Heart left ventricle (tissue), 16 donors: Measurements from ENCODE around the gene DOCK4. TPM values are rescaled to one million over a fixed set of nuclear protein-coding genes. Genes with fewer than 3 reads are reported as not detected.
A peak's percentile ranks its signal among the peaks of the same experiment; 100 is the strongest.

ENCODE experiments used
- ATAC-seq, 4 donors: fragments of 200-7000 bp; cut with Tn5 transposase; one replicate each; pipeline ENCODE4 v1.9.1; 2020 to 2022; ENCODE audit warnings: moderate library complexity in 4 of 4, mild to moderate bottlenecking in 3 of 4, moderate number of reproducible peaks in 1 of 4
- DNase-seq, 5 donors: peaks; one replicate each; pipeline ENCODE4 v3.0.0-alpha.2; 2020
- H3K27ac ChIP-seq, 12 donors: fragments of 200-600 bp; sonication (generic) in 4 of 12; one replicate each; pipeline versions ENCODE4 v1.5.0 to v1.8.0; 2016 to 2022; ENCODE audit warnings: mild to moderate bottlenecking in 2 of 12
- H3K27me3 ChIP-seq, 9 donors: fragments of 200-600 bp; sonication (generic) in 2 of 9; one replicate each; pipeline versions ENCODE4 v1.5.1 to v1.8.0; 2016 to 2022; ENCODE audit warnings: mild to moderate bottlenecking in 3 of 9
- H3K36me3 ChIP-seq, 9 donors: fragments of 200-600 bp; sonication (generic) in 2 of 9; one replicate each; pipeline versions ENCODE4 v1.5.0 to v1.8.0; 2018 to 2022; ENCODE audit warnings: mild to moderate bottlenecking in 2 of 9
- H3K4me1 ChIP-seq, 12 donors: fragments of 200-600 bp; sonication (generic) in 4 of 12; one replicate each; pipeline versions ENCODE4 v1.5.0 to v1.8.0; 2016 to 2022; ENCODE audit warnings: mild to moderate bottlenecking in 3 of 12
- H3K4me3 ChIP-seq, 12 donors: fragments of 200-600 bp; sonication (generic) in 4 of 12; one replicate each; pipeline versions ENCODE4 v1.5.0 to v1.8.0; 2017 to 2022; ENCODE audit warnings: mild to moderate bottlenecking in 9 of 12, moderate library complexity in 4 of 12
- H3K9me3 ChIP-seq, 12 donors: fragments of 200-600 bp; sonication (generic) in 4 of 12; one replicate each; pipeline versions ENCODE4 v1.5.0 to v1.8.0; 2016 to 2022; ENCODE audit warnings: mild to moderate bottlenecking in 1 of 12
- CTCF ChIP-seq, 12 donors: fragments of 200-600 bp; sonication (generic) in 4 of 12; IDR thresholded peaks; one replicate each; pipeline versions ENCODE4 v1.5.0 to v1.8.0; 2018 to 2022; ENCODE audit warnings: antibody characterized with exemption in 12 of 12, mild to moderate bottlenecking in 5 of 12
- POLR2A ChIP-seq, 2 donors: fragments of 450-650 bp; IDR thresholded peaks; one replicate each; pipeline ENCODE4 v1.6.1; 2017; ENCODE audit warnings: antibody characterized with exemption in 2 of 2, mild to moderate bottlenecking in 2 of 2, moderate library complexity in 2 of 2
- WGBS, 4 donors: extraction: QIAGEN DNeasy Blood & Tissue Kit in 2 of 4; methylation state at CpG; one replicate each; pipeline versions ENCODE4 v1.1.5 to v1.1.7; 2013 to 2018; 5-methylcytosine and 5-hydroxymethylcytosine counted together
- intact Hi-C, 10 donors: fragments of 100-400 bp; cut with DNase I; formaldehyde crosslinking; loops; one replicate each; pipeline versions ENCODE4 v1.11.1 to v1.14.2; 2022
- polyA plus RNA-seq, 2 donors: library from polyadenylated mRNA; stranded (reverse); fragments of 200-250 nt; gene quantifications; one replicate each; pipeline ENCODE4 v1.2.3, GENCODE V29; 2013
- total RNA-seq, 9 donors: library from RNA; depleted of rRNA in 2 of 9; stranded (reverse); fragments of >200 nt in 2 of 9; fragmentation: NEBNext Ultra II Directional in 3 of 9; extraction: Animal tissue kit (Norgen Biotek cat#: 25700) in 3 of 9; gene quantifications; one replicate each; pipeline versions ENCODE4 v1.1.0 to v1.2.4, GENCODE V29; 2016 to 2023
- donor health status: ischemic (EF 13 %, LVEDD 7.1; RV severe dilation, severe dysfunction).
- donor health status: healthy with polysubstance abuse.
- donor health status: DM: no; HTN: yes; CAD: no.
- donor health status: DM: no; HTN: no; CAD: no.
- donor health status: ischemic (EF 25% LVEDD 6.9; RV normal size, moderate dysfunction).
- donor health status: ischemic (EF 25% LVEDD 5.7; RV mildly dilated, moderate dysfunction).
- donor health status: healthy.
- donor health status: DM: yes; HTN: yes; CAD: no.
- donor health status: ischemic (EF 35%, LVEDD 5.7; RV mildly dilated, moderate dysfunction).
- donor health status: nonischemic (EF 11% LVEDD 7.7; RV severe dilation, severe dysfunction).
- donor health status: DM: yes; HTN: yes; CAD: no.
- donor health status: PGD.
- donor health status: ischemic (EF 29% LVEDD 5.4; RV normal size, mild dysfunction).
- donor health status: nonischemic (EF 23%, LVEDD 6.1; RV moderate dilation, normal function).

DOCK4 gene
- total and polyA plus RNA-seq, 11 donors, result 5.1 to 40.8 (median 13.1) TPM

DNA sequence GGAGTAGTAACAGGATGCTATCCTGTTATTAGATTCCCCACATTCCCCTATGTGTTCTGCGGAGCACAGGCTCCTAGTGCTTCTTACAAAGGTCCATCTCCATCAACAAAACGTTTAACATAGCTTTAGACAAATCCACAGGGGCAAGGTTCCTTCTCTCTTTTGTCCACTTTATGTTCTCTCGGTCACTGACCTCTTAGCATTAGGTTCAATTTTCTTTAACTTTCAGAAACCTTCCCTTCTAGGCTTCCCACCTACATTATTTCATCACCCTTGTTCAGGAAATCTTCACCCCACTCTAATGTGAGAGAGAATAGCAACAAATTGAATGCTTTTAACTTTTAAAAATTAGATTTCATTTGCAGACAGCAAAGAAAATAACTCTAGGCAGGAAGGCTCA lies 84.9 kb downstream of the DOCK4 start:
- Histone ChIP-seq H3K36me3 (no peaks in the 10 kb centered on the region), H3K9me3 (no peaks in the 10 kb centered on the region), H3K4me1 (peaks cover 0 to 28% (median 6%) of the 10 kb centered on the region in 12 donors), H3K27ac (no peak overlapping the region), H3K4me3 (no peak overlapping the region), H3K27me3 (no peaks in the 10 kb centered on the region)
- TF ChIP-seq CTCF (IDR thresholded peaks at IDR 0.05), result no peak
- no peak for TF ChIP-seq POLR2A (IDR thresholded peaks at IDR 0.05)
- DNase-seq (no peak), ATAC-seq (no peak)
- 77 to 86% (median 82%) methylated on average over 3 of the region's 3 CpGs for WGBS, 4 donors
- intact Hi-C loops, result loop anchor here in 1 of 10 donors (5.0 kb wide), 1 partner anchor 161 kb away; no protein-coding TSS in a partner anchor

- no peak for ATAC-seq
- H3K27ac ChIP-seq, result no peak overlapping the region
- H3K9me3 ChIP-seq, result no peaks in the 10 kb centered on the region
- TF ChIP-seq CTCF (IDR thresholded peaks at IDR 0.05) (no peak), POLR2A (IDR thresholded peaks at IDR 0.05) (no peak)
- peaks cover 0 to 28% (median 6%) of the 10 kb centered on the region in 12 donors for H3K4me1 ChIP-seq
- WGBS, 4 donors, result 82 to 89% (median 86%) methylated on average over 1 of the region's 1 CpG
- H3K4me3 ChIP-seq, result no peak overlapping the region
- no peaks in the 10 kb centered on the region for H3K27me3 ChIP-seq
- no peaks in the 10 kb centered on the region for H3K36me3 ChIP-seq
- intact Hi-C loops, result loop anchor here in 1 of 10 donors (5.0 kb wide), 1 partner anchor 162 kb away; no protein-coding TSS in a partner anchor
- no peak for DNase-seq
Observed at GRCh38 chr7:112120696-112121217, 85.4 kb downstream of the DOCK4 start.

DNA sequence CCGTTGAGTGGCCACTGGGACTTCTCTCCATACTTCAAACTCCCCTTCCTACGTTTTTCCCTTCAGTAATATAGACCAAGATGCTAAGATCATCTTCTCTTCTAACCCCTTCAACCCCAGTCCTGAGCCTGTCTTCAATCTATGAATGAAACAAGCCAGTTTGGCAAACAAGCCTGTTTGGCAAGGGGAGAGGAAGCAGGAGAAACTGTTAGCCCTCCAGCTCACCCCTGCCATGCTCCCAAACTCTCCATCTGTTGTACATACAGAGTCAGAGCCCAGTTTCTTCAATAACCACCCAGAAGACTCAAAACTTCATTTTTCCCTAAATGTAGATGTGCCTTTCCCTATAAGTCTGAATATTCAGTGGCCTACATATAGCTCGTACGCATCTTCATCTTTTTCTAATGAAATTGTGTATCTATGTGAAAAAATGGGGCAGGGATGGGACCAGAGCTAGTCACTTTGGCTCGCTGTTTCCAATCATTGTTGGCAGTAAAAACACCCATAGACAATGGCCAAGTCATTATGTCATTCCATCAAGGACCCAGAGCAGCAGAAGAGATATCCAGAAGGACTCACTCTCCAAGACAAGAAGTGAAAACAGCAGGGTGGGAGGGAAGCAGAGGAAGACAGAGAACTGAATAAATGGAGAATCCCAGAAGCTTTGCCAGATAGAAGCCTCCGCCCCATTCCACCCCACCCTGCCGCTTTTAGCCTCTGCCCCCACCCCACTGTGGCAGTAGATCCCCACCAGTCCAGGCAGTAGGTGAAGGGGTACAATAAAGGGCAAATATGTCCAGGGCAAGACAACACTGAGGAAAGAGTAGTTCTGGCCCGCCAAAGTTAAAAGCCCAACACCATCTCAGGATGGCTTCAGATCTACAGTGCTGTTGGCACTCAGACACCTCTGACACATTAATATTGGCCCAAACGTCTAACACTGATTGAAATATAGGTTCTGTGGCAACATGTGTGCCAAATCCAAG lies 87.3 kb downstream of the DOCK4 start:
- ATAC-seq (peak in 3 of 4 donors; percentile 51 to 58 (median 53)), DNase-seq (no peak)
- Histone ChIP-seq H3K27me3 (no peaks in the 10 kb centered on the region), H3K36me3 (no peaks in the 10 kb centered on the region), H3K4me1 (peaks cover 0 to 30% (median 7%) of the 10 kb centered on the region in 12 donors), H3K27ac (no peak overlapping the region), H3K4me3 (no peak overlapping the region), H3K9me3 (no peaks in the 10 kb centered on the region)
- TF ChIP-seq POLR2A (IDR thresholded peaks at IDR 0.05) (no peak), CTCF (IDR thresholded peaks at IDR 0.05) (no peak)
- 75 to 83% (median 80%) methylated on average over 9 of the region's 9 CpGs for WGBS, 4 donors
- intact Hi-C loops, result no loop called here

DNA sequence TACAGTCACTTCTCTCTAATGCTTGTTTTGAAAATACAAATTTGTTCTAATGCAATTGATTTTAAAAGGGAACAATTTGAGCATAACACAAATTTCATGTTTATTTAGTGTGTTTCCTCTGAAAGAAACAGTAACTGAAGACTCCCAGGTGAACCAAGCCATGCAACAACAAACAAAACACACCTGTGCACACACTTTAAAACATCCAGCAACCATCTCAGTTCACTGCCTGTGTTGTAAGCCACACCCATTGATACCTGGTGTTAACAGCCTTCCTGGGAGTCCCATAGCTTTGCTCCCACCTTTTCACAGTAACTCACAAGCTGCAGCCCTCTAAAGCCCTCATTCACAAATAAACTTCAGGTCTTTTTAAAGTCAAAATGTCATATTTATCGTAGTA lies 89.3 kb downstream of the DOCK4 start:
- intact Hi-C loops, result no loop called here
- H3K4me1 ChIP-seq, result peaks cover 0 to 49% (median 19%) of the 10 kb centered on the region in 12 donors
- no peak for DNase-seq
- ATAC-seq, result no peak
- 94 to 100% (median 99%) methylated on average over 1 of the region's 1 CpG for WGBS, 4 donors
- no peak overlapping the region for H3K4me3 ChIP-seq
- H3K36me3 ChIP-seq, result no peaks in the 10 kb centered on the region
- H3K27ac ChIP-seq, result no peak overlapping the region
- no peaks in the 10 kb centered on the region for H3K27me3 ChIP-seq
- no peak for TF ChIP-seq POLR2A (IDR thresholded peaks at IDR 0.05)
- no peak for TF ChIP-seq CTCF (IDR thresholded peaks at IDR 0.05)
- H3K9me3 ChIP-seq, result no peaks in the 10 kb centered on the region
